ENCODE data around the gene CDHR2.

CDHR2 gene

DNA sequence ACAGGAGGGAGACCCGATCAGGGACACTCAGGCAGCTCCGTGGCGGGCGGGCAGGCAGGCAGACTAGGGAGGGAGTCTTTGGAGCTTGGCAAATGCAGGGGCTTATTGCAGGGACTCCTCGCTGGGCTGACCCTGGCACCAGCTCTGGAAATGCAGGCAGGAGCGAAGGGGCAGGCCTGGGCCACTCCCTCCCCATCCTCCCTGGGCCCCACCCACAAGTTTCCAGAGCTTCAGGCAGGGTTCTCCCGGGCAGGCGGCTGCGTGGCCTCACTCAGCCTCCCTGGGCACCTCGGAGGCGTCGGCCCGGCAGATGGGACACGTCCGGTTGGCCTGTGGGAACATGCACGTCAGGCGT, 20.4 kb upstream of the CDHR2 start:
- DNase-seq: no peak

DNA sequence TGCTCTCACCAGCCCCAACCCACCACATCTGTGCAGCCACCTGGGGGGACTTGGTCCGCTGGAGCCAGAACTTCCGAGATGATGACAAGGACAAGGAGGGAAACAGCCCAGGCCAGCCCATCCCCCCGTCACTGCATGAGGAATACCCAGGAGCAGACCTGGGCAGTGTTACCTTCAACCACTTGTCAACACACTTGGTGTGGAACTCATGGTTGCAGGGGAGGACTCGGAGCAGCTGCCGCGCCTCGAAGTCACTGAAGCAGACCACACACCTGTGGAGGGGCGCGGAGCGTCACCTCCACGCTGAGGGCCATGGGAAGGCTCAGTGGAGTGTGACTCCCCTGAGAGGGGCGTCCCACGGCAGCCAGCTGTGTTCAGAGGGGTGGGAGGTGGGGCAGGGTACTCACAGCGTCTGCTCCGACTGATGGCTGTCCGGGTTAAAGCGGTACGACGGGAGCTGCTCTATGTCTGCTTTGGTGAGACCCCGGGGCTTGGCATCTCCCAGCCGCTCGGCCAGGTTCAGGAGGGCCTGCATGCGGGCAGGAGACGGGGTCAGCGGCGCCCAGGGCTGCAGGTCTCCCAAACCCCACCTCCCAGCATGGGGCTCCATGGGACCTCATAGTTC, 19.9 kb upstream of the CDHR2 start:
- no peak for DNase-seq

GRCh38 chr5:176529741-176530141, 19.4 kb upstream of the CDHR2 start:
- no peak for DNase-seq

DNA sequence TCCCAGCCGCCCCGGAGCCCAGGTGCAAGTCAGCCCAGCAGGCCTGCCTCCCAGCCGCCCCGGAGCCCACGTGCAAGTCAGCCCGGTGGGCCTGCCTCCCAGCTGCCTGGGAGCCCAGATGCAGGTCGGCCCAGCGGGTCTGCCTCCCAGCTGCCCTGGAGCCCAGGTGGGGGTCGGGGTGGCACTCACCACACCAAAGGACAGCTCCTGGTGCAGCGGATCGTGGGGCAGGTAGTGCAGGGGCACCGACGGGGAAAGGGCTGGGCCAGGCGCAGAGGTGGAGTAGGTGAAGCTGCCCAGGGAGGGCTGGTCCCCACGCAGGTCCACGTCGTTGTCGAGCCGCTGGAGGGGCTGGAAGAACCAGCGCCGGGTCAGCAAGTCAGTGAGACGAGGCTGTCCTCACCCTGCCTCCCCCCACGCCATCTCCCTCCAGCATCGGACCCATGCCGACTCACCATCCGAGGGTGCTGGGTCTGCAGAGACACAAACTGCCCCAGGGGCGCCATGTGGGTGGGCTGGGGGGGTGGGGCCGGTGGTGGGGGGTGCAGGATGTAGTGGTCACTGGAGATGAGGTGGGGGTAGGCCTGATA, 18.7 kb upstream of the CDHR2 start:
- no peak for DNase-seq

GRCh38 chr5:176530983-176531901, 17.9 kb upstream of the CDHR2 start:
- peak; percentile 87 for DNase-seq

GRCh38 chr5:176531902-176532493, 17.1 kb upstream of the CDHR2 start:
- no peak for DNase-seq

DNA sequence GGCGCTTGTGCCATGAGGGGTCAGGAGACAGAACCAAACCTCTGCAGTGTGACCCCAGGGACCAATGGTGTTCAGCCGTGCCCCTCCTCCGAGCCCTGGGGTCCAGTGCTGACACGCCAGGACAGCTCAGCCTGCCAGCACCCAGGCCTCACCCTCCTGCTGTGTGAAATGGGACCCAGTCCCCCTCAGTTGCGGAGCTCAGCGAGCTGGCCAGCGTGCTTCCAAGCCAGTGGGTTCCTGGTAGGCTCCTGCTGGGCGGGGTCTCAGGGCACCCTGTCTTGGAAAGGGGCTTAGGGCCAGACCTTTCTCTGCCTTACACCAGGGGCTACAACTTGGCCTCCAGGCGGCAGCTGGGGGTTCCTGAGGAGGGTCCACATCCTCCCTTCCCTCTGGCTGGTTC, 16.3 kb upstream of the CDHR2 start:
- no peak for DNase-seq

DNA sequence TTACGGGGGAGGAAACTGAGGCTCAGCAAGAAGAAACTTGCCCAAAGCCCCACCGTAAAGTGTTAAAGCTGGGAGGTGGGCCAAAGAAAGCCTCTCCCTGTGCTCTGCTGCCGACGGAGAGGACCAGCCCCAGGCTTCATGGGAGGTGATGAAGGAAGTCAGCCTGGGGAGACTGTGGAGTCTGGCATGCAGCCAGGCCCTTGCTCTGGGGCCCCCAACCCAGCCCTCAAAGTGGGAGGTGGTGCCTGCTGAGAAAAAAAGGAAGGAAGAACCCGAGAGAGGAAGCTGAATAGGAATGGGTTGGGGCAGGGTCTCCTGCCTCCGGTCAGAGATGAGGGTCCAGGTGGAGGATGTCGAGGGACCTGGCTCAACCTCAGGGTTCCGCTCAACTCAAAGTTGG, 15.8 kb upstream of the CDHR2 start:
- DNase-seq: peak; percentile 33

DNA sequence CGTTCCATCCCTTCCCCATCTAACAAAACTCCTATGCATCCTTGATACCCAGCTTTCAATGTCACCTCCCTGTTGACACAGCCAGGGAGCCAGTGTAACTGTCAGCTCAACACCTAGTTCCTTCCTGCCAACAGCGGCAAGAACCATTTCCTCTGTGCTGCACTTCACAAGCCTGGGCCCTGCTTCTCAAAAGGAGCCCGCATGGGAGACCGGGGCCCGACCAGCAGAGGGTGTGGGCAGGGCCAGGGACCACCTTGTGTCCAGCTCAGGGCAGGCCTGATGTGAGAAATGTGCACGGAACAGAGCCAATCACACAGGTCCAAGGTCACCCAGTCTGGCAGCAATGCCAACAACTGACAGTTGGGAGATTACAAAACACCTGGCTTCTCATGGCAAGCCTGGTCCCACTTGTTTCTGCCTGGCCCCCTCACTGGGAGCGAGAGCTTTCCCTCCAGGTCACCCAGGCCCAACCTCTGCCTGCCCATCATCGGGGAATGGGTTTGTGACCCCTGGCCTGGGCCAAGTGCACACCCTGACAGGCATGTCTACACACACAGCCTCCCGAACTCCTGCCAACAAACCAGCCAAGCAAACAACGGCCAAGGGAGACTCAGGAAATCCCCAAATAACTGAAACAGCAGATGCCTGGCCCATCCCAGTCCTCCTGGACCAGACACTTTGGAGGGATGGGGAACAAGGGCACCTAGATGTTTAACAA, 15.1 kb upstream of the CDHR2 start:
- no peak for DNase-seq

DNA sequence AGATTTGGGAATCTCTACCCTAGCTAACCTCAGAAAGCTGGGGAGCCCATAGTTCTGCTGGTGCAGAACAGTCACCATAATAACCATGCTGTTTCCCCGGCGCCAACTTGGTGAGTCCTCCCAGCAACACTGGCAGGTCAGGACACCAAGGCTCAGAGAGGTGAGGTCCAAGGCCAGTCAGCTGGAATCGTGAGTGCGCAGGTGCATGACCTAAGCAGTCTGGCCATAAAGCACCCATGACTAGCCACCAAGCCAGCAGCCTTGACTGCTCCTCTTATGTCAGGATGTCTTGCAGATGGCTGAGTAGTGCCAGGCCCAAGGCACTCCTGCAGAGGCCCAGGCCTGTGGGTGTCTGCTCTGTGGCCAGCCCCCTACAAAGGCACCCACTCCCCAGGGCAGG, 14.5 kb upstream of the CDHR2 start:
- no peak for DNase-seq

DNA sequence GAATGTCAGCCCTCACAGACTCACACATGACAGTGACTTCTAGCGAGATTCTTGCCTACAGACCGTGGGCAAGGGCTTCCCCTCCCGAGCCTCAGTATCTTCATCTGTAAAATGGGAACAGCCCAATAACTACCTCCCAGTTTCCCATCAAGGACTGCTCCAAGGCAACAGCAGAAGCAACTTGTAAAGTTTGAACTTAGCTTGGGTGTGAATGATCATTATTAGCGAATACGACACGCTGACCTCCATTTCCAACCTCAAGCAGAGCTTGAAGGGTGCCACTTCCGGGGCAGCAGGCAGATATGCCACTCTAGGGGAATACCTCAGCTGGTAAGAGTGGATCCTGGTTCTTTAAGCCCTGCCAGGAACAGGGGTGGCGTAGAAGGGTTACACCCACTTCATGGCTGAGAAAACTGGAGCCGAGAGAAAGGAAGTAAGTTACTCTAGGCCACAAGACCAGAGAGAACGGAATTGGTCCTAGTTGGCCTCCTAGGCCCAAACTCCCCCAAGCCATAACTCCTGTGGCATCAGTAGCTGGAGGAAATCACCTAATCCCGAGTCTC, 14.0 kb upstream of the CDHR2 start:
- DNase-seq: peak; percentile 35

DNA sequence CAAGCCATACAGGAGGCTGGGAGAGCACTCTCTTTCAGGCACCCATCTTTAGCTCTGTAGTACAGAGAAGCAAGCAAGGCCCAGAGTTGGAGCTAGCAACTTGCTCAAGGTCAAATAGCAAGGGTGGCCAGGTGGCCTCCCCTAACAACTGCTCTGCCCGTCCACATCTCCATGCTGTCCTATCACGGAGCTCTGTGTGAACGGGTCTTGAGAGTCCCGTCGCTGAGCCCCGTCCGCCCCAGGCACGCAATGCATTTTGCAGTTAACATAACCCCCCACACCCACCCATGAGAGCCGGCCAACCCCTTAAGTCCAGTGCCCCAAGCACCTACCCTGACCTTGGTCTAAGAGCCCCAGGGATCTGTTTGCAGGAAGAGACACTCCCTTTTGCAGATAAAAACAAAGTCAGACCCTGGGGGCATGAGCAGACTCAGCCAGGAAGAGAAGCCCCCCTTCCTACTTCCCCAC, 13.4 kb upstream of the CDHR2 start:
- DNase-seq: no peak

GRCh38 chr5:176536132-176536901, 12.8 kb upstream of the CDHR2 start:
- DNase-seq: peak; percentile 85

DNA sequence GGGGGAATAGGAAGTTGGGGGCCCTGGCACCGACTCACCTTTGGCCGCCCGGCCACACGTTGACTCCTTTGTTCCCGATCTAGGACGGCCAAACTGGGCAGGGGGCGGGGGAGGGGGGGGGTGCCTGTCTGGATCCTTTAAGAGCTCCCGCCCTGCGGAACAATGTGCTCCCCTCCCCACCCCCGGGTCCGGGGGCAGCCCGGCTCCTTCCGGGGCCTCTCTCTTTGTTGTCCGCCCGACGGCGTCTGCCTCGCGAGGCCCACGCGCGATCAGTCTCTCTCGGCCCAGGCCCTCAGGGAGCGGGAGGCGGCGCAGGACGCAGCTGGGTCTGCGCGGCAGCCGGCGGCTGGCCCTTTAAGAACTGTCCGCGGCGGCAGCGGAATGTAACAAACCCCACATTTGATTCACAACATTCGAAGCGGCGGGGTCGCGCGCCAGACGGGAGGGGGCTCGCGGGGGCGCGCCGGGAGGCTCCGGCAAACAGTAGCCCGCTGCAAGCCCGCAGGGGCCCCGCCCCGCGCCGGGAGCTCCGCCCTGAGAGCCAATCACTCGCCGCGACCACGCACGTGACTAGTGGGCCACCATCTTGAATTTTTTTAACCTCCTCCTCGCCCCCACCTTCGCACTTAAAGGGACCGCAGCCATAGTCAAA, 12.1 kb upstream of the CDHR2 start, which contains the start of gene RNF44:
RNF44 (minus strand) TSS at position 501 of the 652 bp plus-strand sequence. CDS start 4,930 bp downstream, outside the sequence.
- peak; percentile 98 for DNase-seq

- DNase-seq: peak; percentile 98
Observed at GRCh38 chr5:176537554-176538229, 11.4 kb upstream of the CDHR2 start.

GRCh38 chr5:176538230-176538988, 10.7 kb upstream of the CDHR2 start:
- no peak for DNase-seq

DNA sequence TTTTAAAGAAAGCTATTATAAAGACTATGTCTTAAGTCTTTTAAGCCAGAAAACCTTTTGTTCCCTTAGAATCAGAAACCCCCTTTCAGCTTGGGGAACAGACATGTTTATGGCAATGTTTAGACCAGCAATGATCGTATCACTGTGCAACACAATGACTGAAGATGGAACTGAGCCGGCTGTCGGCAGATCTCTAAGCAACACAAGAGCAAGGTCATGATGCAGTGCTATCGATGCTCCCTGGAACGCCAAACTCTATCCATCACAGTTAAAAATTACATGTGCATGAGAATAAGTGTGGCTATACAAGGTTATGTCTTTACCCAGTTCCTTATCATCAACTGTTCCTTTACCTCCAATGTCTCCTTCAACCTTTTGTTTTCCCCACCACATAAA, 10.2 kb upstream of the CDHR2 start:
- no peak for DNase-seq

- no peak for DNase-seq
Observed at GRCh38 chr5:176540476-176540899, 8.7 kb upstream of the CDHR2 start.

DNA sequence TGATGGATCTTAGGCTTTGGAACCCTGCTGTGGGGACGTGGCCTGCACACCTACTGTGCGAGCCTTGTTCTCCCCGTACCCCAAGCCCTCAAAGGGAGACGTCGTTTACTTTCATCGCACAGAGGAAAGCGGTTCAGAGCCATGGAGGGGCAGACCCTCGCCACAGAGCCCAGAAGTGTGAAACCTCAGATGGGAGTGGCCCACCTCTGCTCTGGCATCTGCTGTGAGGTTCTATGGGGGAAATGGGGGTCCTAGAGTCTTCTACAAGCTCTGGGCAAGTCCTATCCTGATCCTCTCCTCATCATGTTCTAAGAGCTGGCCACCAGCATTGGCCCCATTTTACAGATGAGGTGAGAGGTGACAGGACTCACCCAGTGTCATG, 8.2 kb upstream of the CDHR2 start:
- DNase-seq: no peak

All from midbrain (tissue), 1 donor.